Mesenchymal stem cell (in vitro differentiated cells and primary cell): ENCODE results near the gene AKAP7.
A peak's percentile ranks its signal among the peaks of the same experiment; 100 is the strongest.

ENCODE experiments used
- DNase-seq: peaks from one replicate; pipeline ENCODE4 v3.0.0-alpha.2; 2013
- H2AFZ ChIP-seq: one replicate; pipeline ENCODE4 v1.6.1; 2013; ENCODE audit warnings: low read depth, mild to moderate bottlenecking, control low read depth, inconsistent platforms, low read length, moderate library complexity
- H2AK5ac ChIP-seq: 2 replicates; pipeline ENCODE4 v1.6.1; 2013; ENCODE audit warnings: low read length, moderate library complexity, mild to moderate bottlenecking, inconsistent platforms; ENCODE audit not compliant: severe bottlenecking
- H2BK120ac ChIP-seq: one replicate; pipeline ENCODE4 v1.6.1; 2013; ENCODE audit warnings: low read depth, mild to moderate bottlenecking, inconsistent platforms, low read length, moderate library complexity
- H2BK12ac ChIP-seq, 2 experiments: one replicate each; pipeline ENCODE4 v1.6.1; 2013; ENCODE audit warnings: inconsistent platforms in 2 of 2, low read length in 2 of 2, mild to moderate bottlenecking in 2 of 2, moderate library complexity in 2 of 2, control low read depth in 1 of 2
- H2BK15ac ChIP-seq: one replicate; pipeline ENCODE4 v1.6.1; 2013; ENCODE audit warnings: mild to moderate bottlenecking, low read depth, inconsistent platforms; ENCODE audit not compliant: poor library complexity, severe bottlenecking
- H2BK5ac ChIP-seq: 2 replicates; pipeline ENCODE4 v1.6.1; 2013; ENCODE audit warnings: low read depth, mild to moderate bottlenecking, low read length, control low read depth, inconsistent platforms; ENCODE audit not compliant: poor library complexity, severe bottlenecking
- H3K14ac ChIP-seq, 2 experiments: one replicate each; pipeline ENCODE4 v1.6.1; 2013; ENCODE audit warnings: inconsistent platforms in 2 of 2, low read length in 2 of 2, control low read depth in 1 of 2, mild to moderate bottlenecking in 1 of 2, moderate library complexity in 1 of 2
- H3K18ac ChIP-seq, 2 experiments: one replicate each; pipeline ENCODE4 v1.6.1; 2013; ENCODE audit warnings: inconsistent platforms in 2 of 2, low read length in 2 of 2, control low read depth in 1 of 2, low read depth in 1 of 2, mild to moderate bottlenecking in 1 of 2
- H3K23ac ChIP-seq, 2 experiments: one replicate each; pipeline ENCODE4 v1.6.1; 2013; ENCODE audit warnings: inconsistent platforms in 2 of 2, low read length in 2 of 2, mild to moderate bottlenecking in 2 of 2, moderate library complexity in 2 of 2, control low read depth in 1 of 2
- H3K27ac ChIP-seq: 2 replicates; pipeline ENCODE4 v1.5.1; 2013; ENCODE audit warnings: mild to moderate bottlenecking, moderate library complexity, low read length, control low read depth, inconsistent platforms; ENCODE audit not compliant: poor library complexity, severe bottlenecking
- H3K27me3 ChIP-seq, 2 experiments: 2 replicates each; pipeline versions ENCODE4 v1.6.1 to v1.7.0; 2013; ENCODE audit warnings: low read length in 2 of 2, mild to moderate bottlenecking in 2 of 2, moderate library complexity in 2 of 2, control low read depth in 1 of 2, inconsistent platforms in 1 of 2; ENCODE audit not compliant: control insufficient read depth in 1 of 2, insufficient read depth in 1 of 2
- H3K36me3 ChIP-seq, 2 experiments: 2 replicates each; pipeline versions ENCODE4 v1.6.1 to v1.7.0; 2013; ENCODE audit warnings: low read length in 2 of 2, control low read depth in 1 of 2, inconsistent platforms in 1 of 2, low read depth in 1 of 2, mild to moderate bottlenecking in 1 of 2; ENCODE audit not compliant: insufficient read depth in 2 of 2, control insufficient read depth in 1 of 2
- H3K4ac ChIP-seq, 2 experiments: one replicate each; pipeline ENCODE4 v1.6.1; 2013; ENCODE audit warnings: inconsistent platforms in 2 of 2, low read length in 2 of 2, mild to moderate bottlenecking in 2 of 2, moderate library complexity in 2 of 2, control low read depth in 1 of 2, low read depth in 1 of 2
- H3K4me1 ChIP-seq: 2 replicates; pipeline ENCODE4 v1.6.1; 2013; ENCODE audit warnings: low read depth, low read length, control low read depth; ENCODE audit not compliant: control insufficient read depth, insufficient read depth
- H3K4me2 ChIP-seq: 2 replicates; pipeline ENCODE4 v1.6.1; 2013; ENCODE audit warnings: low read length, mild to moderate bottlenecking, inconsistent platforms; ENCODE audit not compliant: poor library complexity, severe bottlenecking
- H3K4me3 ChIP-seq, 2 experiments: 2 replicates each; pipeline versions ENCODE4 v1.5.1 to v1.7.0; 2013; ENCODE audit warnings: low read length in 2 of 2, mild to moderate bottlenecking in 2 of 2, control low read depth in 1 of 2, low read depth in 1 of 2; ENCODE audit not compliant: insufficient read depth in 1 of 2
- H3K79me1 ChIP-seq: replicated peaks from 2 replicates; pipeline ENCODE4 v1.6.1; 2013; ENCODE audit warnings: mild to moderate bottlenecking, control low read depth, low read length, inconsistent platforms; ENCODE audit not compliant: poor library complexity, severe bottlenecking
- H3K9ac ChIP-seq: 2 replicates; pipeline ENCODE4 v1.7.0; 2013; ENCODE audit warnings: mild to moderate bottlenecking, low read length, moderate library complexity
- H3K9me3 ChIP-seq: 2 replicates; pipeline ENCODE4 v1.7.0; 2013; ENCODE audit warnings: mild to moderate bottlenecking, low read length; ENCODE audit not compliant: control insufficient read depth
- H4K8ac ChIP-seq: one replicate; pipeline ENCODE4 v1.6.1; 2013; ENCODE audit warnings: inconsistent platforms, mild to moderate bottlenecking, low read length, moderate library complexity
- H4K91ac ChIP-seq: one replicate; pipeline ENCODE4 v1.6.1; 2013; ENCODE audit warnings: mild to moderate bottlenecking, low read length, inconsistent platforms
- WGBS: methylation state at CpG from one replicate; pipeline ENCODE4 v1.1.7; 2013; ENCODE audit warnings: mixed read lengths; 5-methylcytosine and 5-hydroxymethylcytosine counted together

AKAP7 gene

GRCh38 chr6:131314838-131315237 lies 179.6 kb downstream of the AKAP7 start:
- Histone ChIP-seq H3K9ac (no peak overlapping the region), H3K4me2 (no peak overlapping the region)
- WGBS = no CpG with 5 or more reads among the region's 2 CpGs

GRCh38 chr6:131316654-131317053 lies 181.4 kb downstream of the AKAP7 start:
- Histone ChIP-seq H2AK5ac (no peak overlapping the region), H3K14ac (no peak overlapping the region), H3K4me1 (no peaks in the 10 kb centered on the region), H2BK5ac (no peak overlapping the region), H2BK15ac (no peak overlapping the region), H3K23ac (no peak overlapping the region), H4K91ac (no peak overlapping the region), H2AFZ (no peak overlapping the region), H2BK12ac (no peak overlapping the region), H3K79me1 (no peaks in the 10 kb centered on the region), H3K4ac (no peak overlapping the region), H3K36me3 (no peaks in the 10 kb centered on the region), H2BK120ac (no peak overlapping the region), H4K8ac (no peak overlapping the region), H3K9ac (no peak overlapping the region), H3K18ac (no peak overlapping the region), H3K27me3 (no peaks in the 10 kb centered on the region), H3K4me2 (no peak overlapping the region), H3K27ac (no peak overlapping the region), H3K4me3 (no peak overlapping the region), H3K9me3 (peaks cover 9% of the 10 kb centered on the region)
- DNase-seq = no peak
- 92% methylated on average over 1 of the region's 1 CpG for WGBS

More at GRCh38 chr6:131314838-131315237, 179.6 kb downstream of the AKAP7 start:
- no peak overlapping the region for H2BK15ac ChIP-seq
- peaks cover 14% of the 10 kb centered on the region for H3K9me3 ChIP-seq
- no peak overlapping the region for H2BK12ac ChIP-seq
- H3K4me3 ChIP-seq = no peak overlapping the region
- no peaks in the 10 kb centered on the region for H3K4me1 ChIP-seq
- H3K4ac ChIP-seq = no peak overlapping the region
- H2AK5ac ChIP-seq = no peak overlapping the region
- no peak overlapping the region for H2BK5ac ChIP-seq
- H4K8ac ChIP-seq = no peak overlapping the region
- H4K91ac ChIP-seq = no peak overlapping the region
- no peaks in the 10 kb centered on the region for H3K36me3 ChIP-seq
- no peak overlapping the region for H3K27ac ChIP-seq
- H3K27me3 ChIP-seq = no peaks in the 10 kb centered on the region
- no peak overlapping the region for H3K23ac ChIP-seq
- DNase-seq = no peak
- no peak overlapping the region for H3K14ac ChIP-seq
- H3K79me1 ChIP-seq = no peaks in the 10 kb centered on the region
- no peak overlapping the region for H3K18ac ChIP-seq
- no peak overlapping the region for H2AFZ ChIP-seq
- H2BK120ac ChIP-seq = no peak overlapping the region

GRCh38 chr6:131317516-131317915 lies 182.2 kb downstream of the AKAP7 start:
- Histone ChIP-seq H3K4me3 (no peak overlapping the region), H3K27me3 (no peaks in the 10 kb centered on the region), H4K8ac (no peak overlapping the region), H2BK12ac (no peak overlapping the region), H3K23ac (no peak overlapping the region), H3K4me1 (no peaks in the 10 kb centered on the region), H3K9me3 (peaks cover 9% of the 10 kb centered on the region), H2AK5ac (no peak overlapping the region), H3K4ac (no peak overlapping the region), H3K36me3 (no peaks in the 10 kb centered on the region), H3K27ac (no peak overlapping the region), H3K4me2 (no peak overlapping the region), H3K79me1 (no peaks in the 10 kb centered on the region), H3K18ac (no peak overlapping the region), H2BK5ac (no peak overlapping the region), H3K9ac (no peak overlapping the region), H3K14ac (no peak overlapping the region), H2AFZ (no peak overlapping the region), H4K91ac (no peak overlapping the region), H2BK120ac (no peak overlapping the region), H2BK15ac (no peak overlapping the region)
- 84% methylated on average over 2 of the region's 3 CpGs for WGBS
- peak; percentile 9 for DNase-seq

GRCh38 chr6:131321589-131321988 lies 186.3 kb downstream of the AKAP7 start:
- H3K14ac ChIP-seq = no peak overlapping the region
- H2AFZ ChIP-seq = no peak overlapping the region
- no peaks in the 10 kb centered on the region for H3K27me3 ChIP-seq
- no peak overlapping the region for H3K18ac ChIP-seq
- no peak overlapping the region for H2BK15ac ChIP-seq
- H3K4me2 ChIP-seq = no peak overlapping the region
- no peaks in the 10 kb centered on the region for H3K9me3 ChIP-seq
- no peak overlapping the region for H3K27ac ChIP-seq
- no CpG with 5 or more reads among the region's 1 CpG for WGBS
- H4K91ac ChIP-seq = no peak overlapping the region
- no peaks in the 10 kb centered on the region for H3K79me1 ChIP-seq
- H3K4me3 ChIP-seq = no peak overlapping the region
- no peaks in the 10 kb centered on the region for H3K4me1 ChIP-seq
- H3K4ac ChIP-seq = no peak overlapping the region
- H3K9ac ChIP-seq = no peak overlapping the region
- H2AK5ac ChIP-seq = no peak overlapping the region
- H2BK5ac ChIP-seq = no peak overlapping the region
- no peak overlapping the region for H4K8ac ChIP-seq
- no peak overlapping the region for H3K23ac ChIP-seq
- no peaks in the 10 kb centered on the region for H3K36me3 ChIP-seq
- no peak for DNase-seq
- no peak overlapping the region for H2BK120ac ChIP-seq
- H2BK12ac ChIP-seq = no peak overlapping the region
